GM12878 (cell line): ENCODE measurements around the gene DESI2.

Source experiments
- BHLHE40 ChIP-seq, 2 experiments: fragments of 450-650 bp in 1 of 2; IDR thresholded peaks; 2 replicates each; pipeline ENCODE4 v1.6.1; 2011 to 2017; ENCODE audit warnings: low read depth in 2 of 2, borderline replicate concordance in 1 of 2, improper control_type of control experiment in 1 of 2, low read length in 1 of 2, mild to moderate bottlenecking in 1 of 2
- CREB1 ChIP-seq: IDR thresholded peaks from 2 replicates; pipeline ENCODE4 v1.6.1; 2012; ENCODE audit warnings: low read depth, mild to moderate bottlenecking, inconsistent platforms
- CTCF ChIP-seq, 3 experiments: IDR thresholded peaks in 2 of 3; conservative IDR thresholded peaks in 1 of 3; 2 replicates each; pipeline ENCODE4 v1.5.1; 2011; ENCODE audit warnings: low read depth in 3 of 3, low read length in 3 of 3, mild to moderate bottlenecking in 3 of 3, control low read depth in 2 of 3, moderate library complexity in 2 of 3, inconsistent platforms in 1 of 3, mixed read lengths in 1 of 3; ENCODE audit not compliant: control insufficient read depth in 2 of 3, insufficient read depth in 1 of 3; ENCODE audit errors: extremely low read depth in 1 of 3
- FOXK2 ChIP-seq: fragments of 450-650 bp; IDR thresholded peaks from 2 replicates; pipeline ENCODE4 v1.6.1; 2017; ENCODE audit warnings: mild to moderate bottlenecking, moderate library complexity
- FOXM1 ChIP-seq: IDR thresholded peaks from 2 replicates; pipeline ENCODE4 v1.6.1; 2012; ENCODE audit warnings: low read depth, mild to moderate bottlenecking, inconsistent platforms, low read length, moderate library complexity
- POLR2A ChIP-seq: IDR thresholded peaks from 2 replicates; pipeline ENCODE4 v1.6.1; 2011; ENCODE audit warnings: low read depth, mild to moderate bottlenecking, low read length
- POLR2AphosphoS2 ChIP-seq: IDR thresholded peaks from 2 replicates; pipeline ENCODE4 v1.6.1; 2011; ENCODE audit warnings: low read depth, mild to moderate bottlenecking, low read length, improper control_type of control experiment, moderate library complexity
- POLR2AphosphoS5 ChIP-seq: IDR thresholded peaks from 2 replicates; pipeline ENCODE4 v1.6.1; 2011; ENCODE audit warnings: mild to moderate bottlenecking, low read length, inconsistent platforms
- RCOR1 ChIP-seq: conservative IDR thresholded peaks from 2 replicates; pipeline ENCODE4 v1.6.1; 2012; ENCODE audit warnings: low read depth, low read length, improper control_type of control experiment
- REST ChIP-seq: IDR thresholded peaks from 2 replicates; pipeline ENCODE4 v1.6.1; 2012; ENCODE audit warnings: mild to moderate bottlenecking, low read depth, low read length
- STAT1 ChIP-seq: fragments of 450-650 bp; conservative IDR thresholded peaks from 2 replicates; pipeline ENCODE4 v1.6.1; 2014; ENCODE audit warnings: antibody characterized with exemption, mild to moderate bottlenecking
- TCF12 ChIP-seq: IDR thresholded peaks from 2 replicates; pipeline ENCODE4 v1.6.1; 2011; ENCODE audit warnings: low read depth, mild to moderate bottlenecking, low read length
- ZBTB11 ChIP-seq: fragments of 450-650 bp; formaldehyde crosslinking; IDR thresholded peaks from 2 replicates; pipeline ENCODE4 v1.5.0; 2022; ENCODE audit warnings: mild to moderate bottlenecking, missing genetic modification characterization
- ZNF592 ChIP-seq: fragments of 450-650 bp; IDR thresholded peaks from 2 replicates; pipeline ENCODE4 v1.6.1; 2017; ENCODE audit warnings: mild to moderate bottlenecking, moderate library complexity

- TF ChIP-seq CREB1 (no peak), FOXM1 (no peak), ZNF592 (no peak), POLR2A (no peak), REST (no peak), ZBTB11 (CRISPR knock-in tag) (no peak), RCOR1 (no peak), POLR2AphosphoS2 (no peak), FOXK2 (no peak), STAT1 (no peak), TCF12 (no peak), CTCF (IDR thresholded peaks at IDR 0.05 in 2 of 3, conservative IDR thresholded peaks at IDR 0.05 in 1 of 3; ENCODE audit: control insufficient read depth in 2 of 3, extremely low read depth in 1 of 3, insufficient read depth in 1 of 3, low read depth in 3 of 3, low read length in 3 of 3) (no peak), BHLHE40 (IDR thresholded peaks at IDR 0.05; ENCODE audit: borderline replicate concordance in 1 of 2, low read depth in 2 of 2, low read length in 1 of 2) (no peak), POLR2AphosphoS5 (no peak)
Measured at GRCh38 chr1:244665771-244666217, 12.9 kb downstream of the DESI2 start.
